HG03442 (cell line): ENCODE data around the gene NWD2.
"Not testable (repeated sequence)": the region's sequence is repeated elsewhere in the genome, so short reads cannot be mapped to it uniquely, and the experiment has no call there.

Source experiments
- ATAC-seq: cut with Tn5 transposase; IDR thresholded peaks from one replicate; pipeline ENCODE4 v1.9.1; 2021; ENCODE audit warnings: mild to moderate bottlenecking, moderate library complexity; ENCODE audit not compliant: unreplicated experiment

Gene NWD2

GRCh38 chr4:37490391-37491347 is 246.1 kb downstream of the NWD2 start:
- no peak for ATAC-seq

- not testable (repeated sequence) for ATAC-seq
These were observed 250.8 kb downstream of the NWD2 start for GRCh38 chr4:37495353-37495752.
